B cell (primary cell): ENCODE results near the gene IFIT1B. TPM values are rescaled to one million over a fixed set of nuclear protein-coding genes. Genes with fewer than 3 reads are reported as not detected.
"Not testable (repeated sequence)": the region's sequence is repeated elsewhere in the genome, so short reads cannot be mapped to it uniquely, and the experiment has no call there.

Experiments
- ATAC-seq: fragments of 200-7000 bp; cut with Tn5 transposase; one replicate; pipeline ENCODE4 v1.10.0; 2021; ENCODE audit warnings: low read depth, mild to moderate bottlenecking, moderate number of reproducible peaks, moderate library complexity
- CTCF ChIA-PET: fragments of 350-600 bp; sonication (Branson Sonifier 250); formaldehyde crosslinking; loops from one replicate; lab custom pipeline; 2021; ENCODE audit warnings: antibody characterized with exemption, inconsistent platforms; lab: Charles Lee
- POLR2A ChIA-PET: fragments of 350-600 bp; sonication (Branson Sonifier 250); formaldehyde crosslinking; loops from one replicate; lab custom pipeline; 2021; ENCODE audit warnings: antibody characterized with exemption; lab: Charles Lee
- DNase-seq: peaks from one replicate; pipeline ENCODE4 v3.0.0; 2013
- H2AFZ ChIP-seq: 2 replicates; pipeline ENCODE4 v1.6.1; 2012; ENCODE audit warnings: mild to moderate bottlenecking, low read depth, low read length; ENCODE audit not compliant: insufficient read depth, poor library complexity, severe bottlenecking
- H3K27ac ChIP-seq, 2 donors: 1 replicate in 1 of 2; 2 replicates in 1 of 2; pipeline ENCODE4 v1.5.1; 2012 to 2013; ENCODE audit warnings: low read length in 2 of 2, mild to moderate bottlenecking in 2 of 2, moderate library complexity in 1 of 2
- H3K27me3 ChIP-seq, 4 experiments: fragments of 200-600 bp in 1 of 4; sonication (generic) in 1 of 4; replicated peaks in 1 of 4; 1 replicate in 2 of 4; 2 replicates in 2 of 4; pipeline versions ENCODE4 v1.6.1 to v1.7.0; 2013 to 2016; ENCODE audit warnings: low read length in 3 of 4, mild to moderate bottlenecking in 2 of 4, mixed read lengths in 1 of 4, moderate library complexity in 1 of 4; ENCODE audit not compliant: insufficient read depth in 4 of 4, control insufficient read depth in 3 of 4; ENCODE audit errors: control extremely low read depth in 1 of 4
- H3K36me3 ChIP-seq, 2 experiments: replicated peaks in 1 of 2; 1 replicate in 1 of 2; 2 replicates in 1 of 2; pipeline versions ENCODE4 v1.6.1 to v1.7.1; 2013; ENCODE audit warnings: low read length in 1 of 2; ENCODE audit not compliant: insufficient read depth in 2 of 2, control insufficient read depth in 1 of 2; ENCODE audit errors: control extremely low read depth in 1 of 2, extremely low read depth in 1 of 2
- H3K4me1 ChIP-seq, 2 donors: fragments of 200-600 bp in 1 of 2; sonication (generic) in 1 of 2; 1 replicate in 1 of 2; 2 replicates in 1 of 2; pipeline versions ENCODE4 v1.5.1 to v1.6.1; 2013 to 2017; ENCODE audit warnings: low read length in 2 of 2; ENCODE audit not compliant: control insufficient read depth in 2 of 2, insufficient read depth in 2 of 2
- H3K4me2 ChIP-seq: replicated peaks from 2 replicates; pipeline ENCODE3; 2012; ENCODE audit warnings: mild to moderate bottlenecking, low read depth, low read length; ENCODE audit not compliant: poor library complexity, severe bottlenecking
- H3K4me3 ChIP-seq, 5 experiments: fragments of 200-600 bp in 1 of 5; sonication (generic) in 1 of 5; 1 replicate in 3 of 5; 2 replicates in 2 of 5; pipeline versions ENCODE4 v1.5.1 to v1.7.0; 2011 to 2016; ENCODE audit warnings: low read length in 4 of 5, mild to moderate bottlenecking in 4 of 5, low read depth in 2 of 5, control low read depth in 1 of 5, moderate library complexity in 1 of 5; ENCODE audit not compliant: insufficient read depth in 1 of 5; ENCODE audit errors: control extremely low read depth in 1 of 5, extremely low read depth in 1 of 5
- H3K79me2 ChIP-seq: fragments of 200-600 bp; sonication (generic); one replicate; pipeline ENCODE4 v1.6.0; 2016; ENCODE audit warnings: low read length; ENCODE audit not compliant: control insufficient read depth, insufficient read depth
- H3K9ac ChIP-seq: fragments of 200-600 bp; sonication (generic); 2 replicates; pipeline ENCODE4 v1.6.1; 2017; ENCODE audit warnings: mild to moderate bottlenecking, low read length, moderate library complexity
- H3K9me3 ChIP-seq, 3 donors: one replicate each; pipeline versions ENCODE4 v1.6.1 to v1.7.1; 2013; ENCODE audit warnings: low read length in 2 of 3; ENCODE audit not compliant: control insufficient read depth in 2 of 3, insufficient read depth in 1 of 3; ENCODE audit errors: control extremely low read depth in 1 of 3
- H4K20me1 ChIP-seq: 2 replicates; pipeline ENCODE4 v1.6.0; 2012; ENCODE audit warnings: mild to moderate bottlenecking, low read length; ENCODE audit not compliant: insufficient read depth, control insufficient read depth, poor library complexity, severe bottlenecking
- H3K27ac Mint-ChIP-seq: one replicate; pipeline ENCODE4 v1.8.0; 2021; ENCODE audit warnings: mixed read lengths
- H3K27me3 Mint-ChIP-seq: one replicate; pipeline ENCODE4 v1.8.0; 2021; ENCODE audit warnings: mixed read lengths
- H3K4me1 Mint-ChIP-seq: one replicate; pipeline ENCODE4 v1.8.0; 2021; ENCODE audit warnings: mixed read lengths
- H3K4me3 Mint-ChIP-seq: one replicate; pipeline ENCODE4 v1.8.0; 2021; ENCODE audit warnings: mixed read lengths
- H3K9me3 Mint-ChIP-seq: one replicate; pipeline ENCODE4 v1.8.0; 2022; ENCODE audit warnings: mixed read lengths; ENCODE audit not compliant: insufficient read depth
- EZH2 ChIP-seq: IDR thresholded peaks from 2 replicates; pipeline ENCODE4 v1.6.1; 2012; ENCODE audit warnings: borderline replicate concordance, low read depth, mild to moderate bottlenecking, moderate library complexity, low read length; ENCODE audit not compliant: insufficient read depth, poor library complexity, severe bottlenecking
- WGBS: methylation state at CpG from one replicate; pipeline ENCODE4 v1.1.5; 2013; ENCODE audit warnings: missing lambda C conversion rate; ENCODE audit not compliant: insufficient coverage; 5-methylcytosine and 5-hydroxymethylcytosine counted together
- intact Hi-C: fragments of 100-400 bp; cut with micrococcal nuclease; formaldehyde crosslinking; loops from one replicate; pipeline ENCODE4 v1.10.0; 2022
- polyA plus RNA-seq: library from polyadenylated mRNA; depleted of rRNA; stranded (reverse); fragments of >200 nt; gene quantifications from 2 replicates; pipeline ENCODE4 v1.2.3, GENCODE V29; 2012
- total RNA-seq, 2 donors: library from RNA; stranded (reverse); fragments of 120-200 nt in 1 of 2; gene quantifications; 1 replicate in 1 of 2; 2 replicates in 1 of 2; pipeline versions ENCODE4 v1.2.3 to v1.2.4, GENCODE V29; 2013 to 2022
- TF ChIP-seq, protein P1 (sequence below): fragments of 200-600 bp; IDR thresholded peaks from one replicate; pipeline ENCODE4 v1.8.0; 2022; ENCODE audit warnings: antibody characterized with exemption, mild to moderate bottlenecking

Gene IFIT1B
- total and polyA plus RNA-seq, 2 donors (not counting 1 experiment from before 2014, with no cell fraction given): not detected

DNA sequence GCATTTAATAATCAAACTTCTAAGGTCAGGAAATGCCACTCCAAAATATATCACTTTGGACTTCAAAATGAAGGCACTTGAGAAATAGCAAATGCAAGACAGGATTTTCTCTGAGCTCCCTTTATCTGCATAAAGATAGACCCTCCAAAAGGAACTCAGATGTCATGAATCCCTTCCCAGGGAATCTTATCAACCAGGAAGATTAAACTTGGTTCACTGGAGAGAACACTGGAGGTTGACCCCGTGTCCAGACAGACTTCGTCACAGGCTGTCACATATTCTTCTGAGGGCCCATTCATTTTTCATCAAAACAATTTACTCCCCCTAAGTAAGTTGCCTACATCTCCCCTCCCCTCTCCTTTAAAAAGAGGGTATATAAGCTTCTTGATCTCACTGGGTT, 28.9 kb upstream of the IFIT1B start:
- Mint-ChIP-seq H3K27me3 (no peaks in the 10 kb centered on the region), H3K9me3 (peaks cover 1% of the 10 kb centered on the region), H3K27ac (no peak overlapping the region), H3K4me1 (peaks cover 46% of the 10 kb centered on the region), H3K4me3 (no peak overlapping the region)
- no peak overlapping the region for H3K4me2 ChIP-seq
- H3K79me2 ChIP-seq: no peaks in the 10 kb centered on the region
- intact Hi-C loops: no loop called here
- 100% methylated on average over 2 of the region's 2 CpGs for WGBS
- ChIA-PET CTCF (interaction anchor here (1.1 to 1.6 kb wide), 2 partner anchors 19 to 21 kb away, joined by 3 to 6 read pairs; no protein-coding TSS in a partner anchor), POLR2A (no interaction called here)
- no peak overlapping the region for H3K9ac ChIP-seq
- ATAC-seq (no peak), DNase-seq (no peak)
- H3K4me3 ChIP-seq: no peak overlapping the region
- H3K4me1 ChIP-seq: peaks cover 30 to 37% of the 10 kb centered on the region in 2 donors
- H3K27me3 ChIP-seq: no peaks in the 10 kb centered on the region
- no peak overlapping the region for H2AFZ ChIP-seq
- H3K9me3 ChIP-seq: no peaks in the 10 kb centered on the region
- no peak overlapping the region for H3K27ac ChIP-seq
- H3K36me3 ChIP-seq: no peaks in the 10 kb centered on the region
- no peak for TF ChIP-seq EZH2
- TF ChIP-seq, protein P1, sequence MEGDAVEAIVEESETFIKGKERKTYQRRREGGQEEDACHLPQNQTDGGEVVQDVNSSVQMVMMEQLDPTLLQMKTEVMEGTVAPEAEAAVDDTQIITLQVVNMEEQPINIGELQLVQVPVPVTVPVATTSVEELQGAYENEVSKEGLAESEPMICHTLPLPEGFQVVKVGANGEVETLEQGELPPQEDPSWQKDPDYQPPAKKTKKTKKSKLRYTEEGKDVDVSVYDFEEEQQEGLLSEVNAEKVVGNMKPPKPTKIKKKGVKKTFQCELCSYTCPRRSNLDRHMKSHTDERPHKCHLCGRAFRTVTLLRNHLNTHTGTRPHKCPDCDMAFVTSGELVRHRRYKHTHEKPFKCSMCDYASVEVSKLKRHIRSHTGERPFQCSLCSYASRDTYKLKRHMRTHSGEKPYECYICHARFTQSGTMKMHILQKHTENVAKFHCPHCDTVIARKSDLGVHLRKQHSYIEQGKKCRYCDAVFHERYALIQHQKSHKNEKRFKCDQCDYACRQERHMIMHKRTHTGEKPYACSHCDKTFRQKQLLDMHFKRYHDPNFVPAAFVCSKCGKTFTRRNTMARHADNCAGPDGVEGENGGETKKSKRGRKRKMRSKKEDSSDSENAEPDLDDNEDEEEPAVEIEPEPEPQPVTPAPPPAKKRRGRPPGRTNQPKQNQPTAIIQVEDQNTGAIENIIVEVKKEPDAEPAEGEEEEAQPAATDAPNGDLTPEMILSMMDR: no peak
- no peaks in the 10 kb centered on the region for H4K20me1 ChIP-seq

DNA sequence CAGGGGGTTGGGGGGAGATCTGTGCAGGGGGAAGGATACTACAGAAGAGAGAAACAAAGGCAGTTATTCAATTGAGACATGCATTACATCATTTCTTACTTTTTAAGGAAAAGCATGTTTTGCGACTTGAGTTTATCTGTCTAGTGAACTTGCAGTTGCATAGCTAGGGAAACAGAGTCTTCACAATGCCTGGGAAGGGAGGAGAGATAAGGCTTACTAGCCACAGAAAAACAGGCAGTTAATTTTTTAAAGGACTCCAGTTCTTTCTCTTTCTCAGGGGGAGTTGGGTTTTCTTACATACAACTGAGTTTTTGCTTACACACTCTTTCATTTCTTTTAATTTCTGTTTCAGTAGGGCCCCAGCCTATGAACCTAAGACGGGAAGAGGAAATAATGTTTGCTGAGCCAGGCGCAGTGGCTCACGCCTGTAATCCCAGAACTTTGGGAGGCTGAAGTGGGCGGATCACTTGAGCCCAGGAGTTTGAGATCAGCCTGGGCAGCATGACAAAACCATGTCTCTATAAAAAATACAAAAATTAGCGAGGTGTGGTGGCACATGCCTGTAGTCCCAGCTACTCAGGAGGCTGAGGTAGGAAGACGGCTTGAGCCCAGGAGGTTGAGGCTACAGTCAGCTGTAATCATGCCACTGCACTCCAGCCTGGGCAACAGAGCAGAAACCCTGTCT, 27.1 kb upstream of the IFIT1B start:
- CTCF ChIA-PET, POLR2A ChIA-PET, H3K9me3 ChIP-seq, intact Hi-C loops, H3K36me3 ChIP-seq, H3K4me3 ChIP-seq, H3K79me2 ChIP-seq, H3K9me3 Mint-ChIP-seq, H4K20me1 ChIP-seq, ATAC-seq, H3K27me3 Mint-ChIP-seq, H3K27me3 ChIP-seq, DNase-seq: not testable (repeated sequence)
- H3K4me3 Mint-ChIP-seq: peak overlapping the region; percentile 26
- peak overlapping the region; percentile 1 for H3K27ac Mint-ChIP-seq
- Histone ChIP-seq H3K27ac (peak overlapping the region in 1 of 2 donors; percentile 18), H3K4me1 (peaks cover 30 to 37% of the 10 kb centered on the region in 2 donors), H2AFZ (peak overlapping the region; percentile 41), H3K4me2 (peak overlapping the region; percentile 38), H3K9ac (peak overlapping the region; percentile 9)
- H3K4me1 Mint-ChIP-seq: peaks cover 46% of the 10 kb centered on the region
- 38% methylated on average over 3 of the region's 7 CpGs for WGBS
